Neuronal stem cell (in vitro differentiated cells): ENCODE measurements around the gene KCNK13.
A peak's percentile ranks its signal among the peaks of the same experiment; 100 is the strongest.

Experiments used
- DNase-seq: peaks from one replicate; pipeline ENCODE4 v3.0.0-alpha.2; 2013; ENCODE audit warnings: low spot score
- H2AFZ ChIP-seq: one replicate; pipeline ENCODE4 v1.6.1; 2013; ENCODE audit warnings: mild to moderate bottlenecking, low read length, inconsistent platforms
- H2AK5ac ChIP-seq: 2 replicates; pipeline ENCODE4 v1.6.1; 2013; ENCODE audit warnings: low read depth, mild to moderate bottlenecking, inconsistent platforms, low read length, moderate library complexity, mixed read lengths
- H2BK120ac ChIP-seq: 2 replicates; pipeline ENCODE4 v1.6.1; 2013; ENCODE audit warnings: low read depth, mild to moderate bottlenecking, inconsistent platforms, low read length, moderate library complexity, mixed read lengths
- H2BK12ac ChIP-seq: one replicate; pipeline ENCODE4 v1.6.1; 2013; ENCODE audit warnings: low read length, inconsistent platforms
- H2BK15ac ChIP-seq: 2 replicates; pipeline ENCODE4 v1.6.1; 2013; ENCODE audit warnings: mild to moderate bottlenecking, low read length, inconsistent platforms, mixed read lengths
- H2BK5ac ChIP-seq: one replicate; pipeline ENCODE4 v1.6.1; 2013; ENCODE audit warnings: inconsistent platforms, mild to moderate bottlenecking, low read length, moderate library complexity
- H3K14ac ChIP-seq: one replicate; pipeline ENCODE4 v1.6.1; 2013; ENCODE audit warnings: low read length, inconsistent platforms
- H3K18ac ChIP-seq: 2 replicates; pipeline ENCODE4 v1.6.1; 2013; ENCODE audit warnings: low read length, inconsistent platforms
- H3K23ac ChIP-seq: 2 replicates; pipeline ENCODE4 v1.6.1; 2013; ENCODE audit warnings: low read depth, mild to moderate bottlenecking, mixed read lengths, low read length, inconsistent platforms; ENCODE audit not compliant: poor library complexity
- H3K27ac ChIP-seq: replicated peaks from 3 replicates; pipeline ENCODE4 v1.5.1; 2013; ENCODE audit warnings: low read length, inconsistent platforms
- H3K27me3 ChIP-seq, 3 experiments: 2 replicates each; pipeline ENCODE4 v1.6.1; 2013; ENCODE audit warnings: low read length in 3 of 3, mild to moderate bottlenecking in 2 of 3, inconsistent platforms in 1 of 3, low read depth in 1 of 3, mixed read lengths in 1 of 3, moderate library complexity in 1 of 3; ENCODE audit not compliant: control insufficient read depth in 3 of 3, insufficient read depth in 3 of 3
- H3K36me3 ChIP-seq, 2 donors: replicated peaks in 1 of 2; 2 replicates each; pipeline ENCODE4 v1.6.1; 2013; ENCODE audit warnings: low read length in 2 of 2; ENCODE audit not compliant: control insufficient read depth in 2 of 2, insufficient read depth in 2 of 2
- H3K4ac ChIP-seq: 2 replicates; pipeline ENCODE4 v1.6.1; 2013; ENCODE audit warnings: inconsistent platforms, mild to moderate bottlenecking, low read length, moderate library complexity
- H3K4me1 ChIP-seq, 2 donors: 1 replicate in 1 of 2; 2 replicates in 1 of 2; pipeline ENCODE4 v1.6.1; 2013; ENCODE audit warnings: low read length in 2 of 2, low read depth in 1 of 2; ENCODE audit not compliant: control insufficient read depth in 2 of 2, insufficient read depth in 1 of 2
- H3K4me2 ChIP-seq: one replicate; pipeline ENCODE4 v1.6.1; 2013; ENCODE audit warnings: mild to moderate bottlenecking, low read length, inconsistent platforms; ENCODE audit not compliant: insufficient read depth, poor library complexity, severe bottlenecking
- H3K4me3 ChIP-seq, 2 donors: 2 replicates each; pipeline ENCODE4 v1.5.1; 2013; ENCODE audit warnings: low read length in 2 of 2, mild to moderate bottlenecking in 2 of 2, inconsistent platforms in 1 of 2, moderate library complexity in 1 of 2
- H3K79me1 ChIP-seq: one replicate; pipeline ENCODE4 v1.6.1; 2013; ENCODE audit warnings: low read depth, mild to moderate bottlenecking, inconsistent platforms, low read length, moderate library complexity
- H3K9ac ChIP-seq: one replicate; pipeline ENCODE4 v1.6.1; 2013; ENCODE audit warnings: mild to moderate bottlenecking, low read depth, low read length, inconsistent platforms; ENCODE audit not compliant: poor library complexity
- H3K9me3 ChIP-seq, 2 donors: replicated peaks in 1 of 2; 2 replicates each; pipeline versions ENCODE3 to v1.6.1; 2013; ENCODE audit warnings: low read length in 2 of 2, mild to moderate bottlenecking in 2 of 2, inconsistent platforms in 1 of 2, low read depth in 1 of 2, mixed read lengths in 1 of 2, moderate library complexity in 1 of 2; ENCODE audit not compliant: control insufficient read depth in 2 of 2, insufficient read depth in 1 of 2
- H4K8ac ChIP-seq: one replicate; pipeline ENCODE4 v1.6.1; 2013; ENCODE audit warnings: low read depth, mild to moderate bottlenecking, inconsistent platforms, low read length, moderate library complexity
- H4K91ac ChIP-seq: one replicate; pipeline ENCODE4 v1.6.1; 2013; ENCODE audit warnings: low read length, low read depth, mild to moderate bottlenecking, inconsistent platforms; ENCODE audit not compliant: poor library complexity
- WGBS, 2 donors: extraction: QIAGEN DNeasy Blood & Tissue Kit; methylation state at CpG; one replicate each; pipeline ENCODE4 v1.1.7; 2013; ENCODE audit warnings: missing lambda C conversion rate in 2 of 2, mixed read lengths in 1 of 2; ENCODE audit not compliant: insufficient read length in 2 of 2, insufficient replicate concordance in 1 of 2; ENCODE audit errors: extremely low coverage in 2 of 2; 5-methylcytosine and 5-hydroxymethylcytosine counted together

KCNK13 gene

DNA sequence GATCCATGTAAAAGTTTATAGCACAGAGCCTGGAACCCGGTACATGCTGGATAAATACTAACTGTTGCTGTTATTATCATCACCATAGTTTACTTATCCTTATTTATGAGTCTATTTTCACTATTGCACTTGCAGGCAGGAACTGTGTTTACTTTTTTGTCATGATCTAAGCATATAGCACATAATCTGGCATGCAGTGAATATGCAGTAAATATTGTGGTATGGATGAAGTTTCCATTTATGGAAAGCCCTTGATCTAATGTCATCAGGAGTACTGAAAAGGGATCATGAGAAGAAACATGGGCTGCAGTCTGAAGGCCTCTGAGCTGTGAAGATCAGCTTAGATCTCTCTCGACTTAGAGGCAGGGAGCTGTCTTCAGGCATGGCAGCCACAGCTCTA, 91.6 kb downstream of the KCNK13 start:
- H3K14ac ChIP-seq = no peak overlapping the region
- H3K9me3 ChIP-seq = peaks cover 0 to 4% of the 10 kb centered on the region in 2 donors
- no peak overlapping the region for H3K9ac ChIP-seq
- H2BK12ac ChIP-seq = no peak overlapping the region
- no peak overlapping the region for H2AK5ac ChIP-seq
- peaks cover 0 to 2% (median 0%) of the 10 kb centered on the region in 3 experiments for H3K27me3 ChIP-seq
- H3K36me3 ChIP-seq = no peaks in the 10 kb centered on the region
- H3K27ac ChIP-seq = no peak overlapping the region
- H3K18ac ChIP-seq = no peak overlapping the region
- no peak overlapping the region for H2BK5ac ChIP-seq
- no peak overlapping the region for H3K4ac ChIP-seq
- no peak overlapping the region for H3K4me3 ChIP-seq
- H2AFZ ChIP-seq = no peak overlapping the region
- H3K4me2 ChIP-seq = no peak overlapping the region
- no peak overlapping the region for H2BK120ac ChIP-seq
- H3K23ac ChIP-seq = no peak overlapping the region
- H4K91ac ChIP-seq = no peak overlapping the region
- WGBS, 2 donors = no CpG with 5 or more reads among the region's 2 CpGs
- no peaks in the 10 kb centered on the region for H3K79me1 ChIP-seq
- no peaks in the 10 kb centered on the region for H3K4me1 ChIP-seq
- H2BK15ac ChIP-seq = no peak overlapping the region
- no peak for DNase-seq
- H4K8ac ChIP-seq = no peak overlapping the region

DNA sequence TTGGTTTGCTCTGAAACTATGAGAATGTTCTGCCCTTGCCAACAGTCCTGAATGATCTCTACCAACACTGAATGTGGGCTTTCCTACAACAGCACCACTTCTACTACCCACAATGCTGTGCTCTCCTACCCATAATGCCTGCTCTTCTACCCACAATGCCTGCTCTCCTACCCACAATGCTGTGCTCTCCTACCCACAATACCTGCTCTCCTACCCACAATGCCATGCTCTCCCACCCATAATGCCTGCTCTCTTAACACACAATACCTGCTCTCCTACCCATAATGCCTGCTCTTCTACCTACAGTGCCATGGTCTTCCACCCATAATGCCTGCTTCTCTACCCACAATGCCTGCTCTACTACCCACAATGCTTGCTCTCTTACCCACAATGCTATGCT, 92.3 kb downstream of the KCNK13 start:
- H3K4me2 ChIP-seq = no peak overlapping the region
- no peaks in the 10 kb centered on the region for H3K4me1 ChIP-seq
- H3K79me1 ChIP-seq = no peaks in the 10 kb centered on the region
- H3K27ac ChIP-seq = no peak overlapping the region
- H4K8ac ChIP-seq = no peak overlapping the region
- no peak overlapping the region for H4K91ac ChIP-seq
- DNase-seq = no peak
- H3K4me3 ChIP-seq = no peak overlapping the region
- no peak overlapping the region for H2AK5ac ChIP-seq
- H3K9ac ChIP-seq = no peak overlapping the region
- H2BK15ac ChIP-seq = no peak overlapping the region
- H2AFZ ChIP-seq = peak overlapping the region; percentile 31
- no peak overlapping the region for H3K4ac ChIP-seq
- H3K14ac ChIP-seq = no peak overlapping the region
- H3K36me3 ChIP-seq = no peaks in the 10 kb centered on the region
- no peak overlapping the region for H3K18ac ChIP-seq
- peaks cover 0 to 4% of the 10 kb centered on the region in 2 donors for H3K9me3 ChIP-seq
- H2BK120ac ChIP-seq = no peak overlapping the region
- no peak overlapping the region for H2BK5ac ChIP-seq
- H2BK12ac ChIP-seq = no peak overlapping the region
- no peak overlapping the region for H3K23ac ChIP-seq
- peaks cover 0 to 2% (median 0%) of the 10 kb centered on the region in 3 experiments for H3K27me3 ChIP-seq

DNA sequence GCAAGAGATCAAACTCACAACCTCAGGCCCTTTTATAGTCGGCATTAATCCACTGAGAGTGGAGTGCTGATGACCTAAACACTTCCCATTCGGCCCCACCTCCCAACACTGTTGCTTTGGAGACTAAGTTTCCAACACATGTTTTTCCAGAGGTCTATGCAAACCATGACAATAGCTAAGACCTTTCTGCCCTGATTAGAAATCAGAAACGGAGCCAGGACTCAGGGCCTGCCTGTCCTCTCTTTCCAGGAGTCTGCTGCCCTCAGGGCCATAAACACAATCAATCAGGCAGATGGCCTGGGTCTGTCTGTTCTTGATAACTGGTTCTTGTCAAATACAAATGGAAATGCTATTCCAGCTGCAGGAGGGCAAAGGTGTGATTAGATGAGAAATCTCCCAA, 97.4 kb downstream of the KCNK13 start:
- H3K27me3 ChIP-seq = no peaks in the 10 kb centered on the region
- no peak overlapping the region for H3K4me3 ChIP-seq
- no peaks in the 10 kb centered on the region for H3K36me3 ChIP-seq
- no peak overlapping the region for H4K8ac ChIP-seq
- no peak overlapping the region for H3K9ac ChIP-seq
- no peak overlapping the region for H3K23ac ChIP-seq
- no peak overlapping the region for H3K14ac ChIP-seq
- H2BK120ac ChIP-seq = no peak overlapping the region
- DNase-seq = no peak
- no peaks in the 10 kb centered on the region for H3K4me1 ChIP-seq
- H3K4ac ChIP-seq = no peak overlapping the region
- WGBS, 2 donors = no CpG with 5 or more reads among the region's 3 CpGs
- no peak overlapping the region for H3K27ac ChIP-seq
- H2AFZ ChIP-seq = no peak overlapping the region
- H3K79me1 ChIP-seq = no peaks in the 10 kb centered on the region
- no peak overlapping the region for H2AK5ac ChIP-seq
- H2BK5ac ChIP-seq = no peak overlapping the region
- no peak overlapping the region for H4K91ac ChIP-seq
- H2BK12ac ChIP-seq = no peak overlapping the region
- no peak overlapping the region for H3K4me2 ChIP-seq
- no peak overlapping the region for H2BK15ac ChIP-seq
- peaks cover 0 to 2% of the 10 kb centered on the region in 2 donors for H3K9me3 ChIP-seq
- H3K18ac ChIP-seq = no peak overlapping the region

DNA sequence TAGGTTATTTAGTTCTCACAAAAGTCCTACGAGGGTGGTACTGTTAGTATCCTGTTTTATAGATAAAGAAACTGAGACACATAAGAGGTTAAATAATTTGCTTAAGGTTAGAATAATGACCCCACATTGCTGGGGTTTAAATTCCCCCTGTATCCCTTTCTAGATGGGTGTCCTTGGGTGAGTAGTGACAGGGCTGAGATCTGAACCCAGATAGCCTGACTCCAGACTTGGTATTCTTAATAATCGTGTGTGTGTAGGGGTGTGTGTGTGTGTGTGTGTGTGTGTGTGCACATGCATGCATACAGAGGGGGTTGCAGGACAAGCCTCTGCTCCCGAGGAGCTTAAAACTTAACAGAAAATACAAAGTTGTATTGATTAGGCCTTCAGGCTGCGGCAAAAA, 97.9 kb downstream of the KCNK13 start:
- no peak overlapping the region for H4K8ac ChIP-seq
- H2AK5ac ChIP-seq = no peak overlapping the region
- H3K4ac ChIP-seq = no peak overlapping the region
- no peak for DNase-seq
- H2BK5ac ChIP-seq = no peak overlapping the region
- no peak overlapping the region for H3K18ac ChIP-seq
- WGBS, 2 donors = no CpG with 5 or more reads among the region's 4 CpGs
- no peak overlapping the region for H3K4me2 ChIP-seq
- H3K4me1 ChIP-seq = no peaks in the 10 kb centered on the region
- H3K9ac ChIP-seq = no peak overlapping the region
- H3K27ac ChIP-seq = no peak overlapping the region
- no peak overlapping the region for H2BK12ac ChIP-seq
- no peak overlapping the region for H2BK15ac ChIP-seq
- H3K23ac ChIP-seq = no peak overlapping the region
- H2AFZ ChIP-seq = no peak overlapping the region
- H3K27me3 ChIP-seq = no peaks in the 10 kb centered on the region
- H3K36me3 ChIP-seq = no peaks in the 10 kb centered on the region
- H2BK120ac ChIP-seq = no peak overlapping the region
- H3K4me3 ChIP-seq = no peak overlapping the region
- no peak overlapping the region for H4K91ac ChIP-seq
- H3K14ac ChIP-seq = no peak overlapping the region
- no peaks in the 10 kb centered on the region for H3K9me3 ChIP-seq
- H3K79me1 ChIP-seq = no peaks in the 10 kb centered on the region
